Smooth muscle cell (in vitro differentiated cells): ENCODE data around the gene FHIT. TPM values are rescaled to one million over a fixed set of nuclear protein-coding genes. Genes with fewer than 3 reads are reported as not detected.

ENCODE experiments used
- DNase-seq: peaks from one replicate; lab custom pipeline; 2025; ENCODE audit not compliant: unreplicated experiment; lab: John Stamatoyannopoulos, UW
- H2AFZ ChIP-seq: fragments of 200-600 bp; sonication (generic); 2 replicates; pipeline ENCODE4 v1.6.0; 2016; ENCODE audit warnings: antibody characterized with exemption, low read depth, mild to moderate bottlenecking
- H3F3A ChIP-seq: fragments of 200-600 bp; sonication (generic); 2 replicates; pipeline ENCODE4 v1.6.0; 2017; ENCODE audit warnings: antibody characterized with exemption, low read depth
- H3K27ac ChIP-seq: fragments of 200-600 bp; sonication (generic); 2 replicates; pipeline ENCODE4 v1.5.1; 2016; ENCODE audit warnings: low read depth, mild to moderate bottlenecking
- H3K27me3 ChIP-seq: fragments of 200-600 bp; sonication (generic); 2 replicates; pipeline ENCODE4 v1.6.1; 2016; ENCODE audit warnings: low read depth, mild to moderate bottlenecking
- H3K36me3 ChIP-seq: fragments of 200-600 bp; sonication (generic); 2 replicates; pipeline ENCODE4 v1.5.1; 2016; ENCODE audit warnings: low read depth
- H3K4me1 ChIP-seq: fragments of 200-600 bp; sonication (generic); 2 replicates; pipeline ENCODE4 v1.5.1; 2016; ENCODE audit warnings: low read depth
- H3K4me2 ChIP-seq: fragments of 200-600 bp; sonication (generic); 2 replicates; pipeline ENCODE4 v1.6.0; 2016; ENCODE audit warnings: mild to moderate bottlenecking
- H3K4me3 ChIP-seq: fragments of 200-600 bp; sonication (generic); 2 replicates; pipeline ENCODE4 v1.5.1; 2016; ENCODE audit warnings: mild to moderate bottlenecking
- H3K79me2 ChIP-seq: fragments of 200-600 bp; sonication (generic); 2 replicates; pipeline ENCODE4 v1.6.0; 2016; ENCODE audit warnings: low read depth, mild to moderate bottlenecking
- H3K9ac ChIP-seq: fragments of 200-600 bp; sonication (generic); 2 replicates; pipeline ENCODE4 v1.6.0; 2016; ENCODE audit warnings: low read depth
- H3K9me3 ChIP-seq: fragments of 200-600 bp; sonication (generic); replicated peaks from 2 replicates; pipeline ENCODE4 v1.5.1; 2016; ENCODE audit warnings: low read depth
- H4K20me1 ChIP-seq: fragments of 200-600 bp; sonication (generic); 2 replicates; pipeline ENCODE4 v1.6.0; 2016; ENCODE audit warnings: low read depth
- WGBS: methylation state at CpG from one replicate; pipeline ENCODE4 v1.1.7; 2016; ENCODE audit warnings: low lambda C conversion rate; 5-methylcytosine and 5-hydroxymethylcytosine counted together
- polyA plus RNA-seq: library from polyadenylated mRNA; unstranded; fragments of >200 nt; fragmentation: Nextera tagmentation; extraction: Ambion mirVana; gene quantifications from 2 replicates; pipeline ENCODE4 v1.2.1, GENCODE V29; 2016
- total RNA-seq: library from RNA; depleted of rRNA; stranded (reverse); fragments of >200 nt; gene quantifications from 2 replicates; pipeline ENCODE4 v1.2.3, GENCODE V29; 2014
- TF ChIP-seq, protein P1 (sequence below): fragments of 200-600 bp; sonication (generic); IDR thresholded peaks from 2 replicates; pipeline ENCODE4 v1.5.1; 2017; ENCODE audit warnings: borderline replicate concordance, mild to moderate bottlenecking, antibody characterized with exemption; ENCODE audit not compliant: insufficient read depth, poor library complexity, severe bottlenecking

FHIT gene
- total and polyA plus RNA-seq, 2 experiments from 2014 or later, result 5.9 to 6.7 TPM

DNA sequence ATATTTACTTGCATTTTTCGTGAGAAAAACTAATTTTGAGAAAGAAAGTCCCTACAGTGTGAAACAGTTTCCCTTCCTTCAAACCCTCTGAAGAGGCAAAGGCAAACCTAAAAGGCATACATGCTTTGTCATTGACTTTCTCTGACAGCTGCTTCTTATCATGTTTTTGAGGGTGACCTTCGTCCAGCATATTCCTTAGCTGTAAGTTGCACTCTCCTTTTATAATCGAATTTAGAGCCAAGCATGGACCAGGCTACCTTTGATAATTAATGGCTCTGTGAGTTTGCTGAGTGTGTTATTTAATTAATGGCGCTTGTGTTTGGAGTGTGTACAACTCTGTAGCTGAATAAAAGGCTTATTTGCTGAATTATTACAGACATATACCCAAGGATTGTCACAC is 1517.2 kb downstream of the FHIT start:
- 86% methylated on average over 4 of the region's 4 CpGs for WGBS
- Histone ChIP-seq H3K36me3 (no peaks in the 10 kb centered on the region), H3K9me3 (no peaks in the 10 kb centered on the region), H3K27ac (no peak overlapping the region), H3K79me2 (no peaks in the 10 kb centered on the region), H4K20me1 (no peaks in the 10 kb centered on the region), H3K4me1 (no peaks in the 10 kb centered on the region), H3F3A (no peaks in the 10 kb centered on the region), H3K27me3 (no peaks in the 10 kb centered on the region), H2AFZ (no peak overlapping the region), H3K9ac (no peak overlapping the region), H3K4me3 (no peak overlapping the region), H3K4me2 (peak overlapping the region; percentile 66)
- TF ChIP-seq, protein P1, sequence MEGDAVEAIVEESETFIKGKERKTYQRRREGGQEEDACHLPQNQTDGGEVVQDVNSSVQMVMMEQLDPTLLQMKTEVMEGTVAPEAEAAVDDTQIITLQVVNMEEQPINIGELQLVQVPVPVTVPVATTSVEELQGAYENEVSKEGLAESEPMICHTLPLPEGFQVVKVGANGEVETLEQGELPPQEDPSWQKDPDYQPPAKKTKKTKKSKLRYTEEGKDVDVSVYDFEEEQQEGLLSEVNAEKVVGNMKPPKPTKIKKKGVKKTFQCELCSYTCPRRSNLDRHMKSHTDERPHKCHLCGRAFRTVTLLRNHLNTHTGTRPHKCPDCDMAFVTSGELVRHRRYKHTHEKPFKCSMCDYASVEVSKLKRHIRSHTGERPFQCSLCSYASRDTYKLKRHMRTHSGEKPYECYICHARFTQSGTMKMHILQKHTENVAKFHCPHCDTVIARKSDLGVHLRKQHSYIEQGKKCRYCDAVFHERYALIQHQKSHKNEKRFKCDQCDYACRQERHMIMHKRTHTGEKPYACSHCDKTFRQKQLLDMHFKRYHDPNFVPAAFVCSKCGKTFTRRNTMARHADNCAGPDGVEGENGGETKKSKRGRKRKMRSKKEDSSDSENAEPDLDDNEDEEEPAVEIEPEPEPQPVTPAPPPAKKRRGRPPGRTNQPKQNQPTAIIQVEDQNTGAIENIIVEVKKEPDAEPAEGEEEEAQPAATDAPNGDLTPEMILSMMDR, result no peak
- DNase-seq, result no peak

DNA sequence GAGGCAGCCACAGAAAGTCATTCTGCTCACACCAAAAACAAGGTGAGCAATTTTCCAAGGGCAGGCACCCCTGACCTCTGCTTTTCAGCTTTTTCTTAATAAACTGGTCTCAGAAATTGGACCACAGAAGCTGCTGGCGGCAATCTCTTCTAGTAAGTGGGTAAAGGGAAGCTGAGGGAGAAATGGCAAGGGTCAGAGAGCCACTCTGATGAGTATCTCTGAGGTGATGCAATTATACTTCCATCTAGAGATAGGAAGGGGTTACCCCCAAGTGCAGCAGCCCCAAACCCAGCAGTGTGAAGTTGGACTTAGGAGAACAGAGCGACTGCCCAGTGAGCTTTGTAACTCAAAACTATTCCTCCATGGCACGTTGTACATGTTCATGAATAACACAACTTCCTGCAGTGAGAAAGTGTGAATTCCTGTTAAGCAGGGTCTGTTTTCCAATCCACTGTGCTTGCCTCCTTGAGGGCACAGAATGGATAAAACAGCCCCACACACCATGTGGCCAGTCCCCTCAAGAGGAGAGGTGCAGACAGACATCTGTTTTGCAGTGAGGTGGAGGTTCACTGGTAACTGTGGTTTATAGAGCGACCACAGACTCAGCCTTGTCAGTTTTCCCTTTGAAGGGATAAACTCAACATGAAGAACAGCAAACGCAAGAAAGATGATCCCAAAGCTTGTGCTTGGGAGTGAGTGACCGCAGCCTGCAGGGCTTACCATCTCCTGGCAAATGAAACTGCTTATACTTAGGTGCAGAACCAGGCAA is 1518.0 kb downstream of the FHIT start:
- no peak overlapping the region for H3K27ac ChIP-seq
- H3K4me1 ChIP-seq, result no peaks in the 10 kb centered on the region
- no peaks in the 10 kb centered on the region for H4K20me1 ChIP-seq
- H3K4me2 ChIP-seq, result peak overlapping the region; percentile 66
- H3K9me3 ChIP-seq, result no peaks in the 10 kb centered on the region
- no peak overlapping the region for H2AFZ ChIP-seq
- H3K27me3 ChIP-seq, result no peaks in the 10 kb centered on the region
- TF ChIP-seq, protein P1, result no peak
- H3K36me3 ChIP-seq, result no peaks in the 10 kb centered on the region
- no peak overlapping the region for H3K4me3 ChIP-seq
- 48% methylated on average over 6 of the region's 6 CpGs for WGBS
- DNase-seq, result no peak
- H3F3A ChIP-seq, result no peaks in the 10 kb centered on the region
- no peaks in the 10 kb centered on the region for H3K79me2 ChIP-seq
- no peak overlapping the region for H3K9ac ChIP-seq

DNA sequence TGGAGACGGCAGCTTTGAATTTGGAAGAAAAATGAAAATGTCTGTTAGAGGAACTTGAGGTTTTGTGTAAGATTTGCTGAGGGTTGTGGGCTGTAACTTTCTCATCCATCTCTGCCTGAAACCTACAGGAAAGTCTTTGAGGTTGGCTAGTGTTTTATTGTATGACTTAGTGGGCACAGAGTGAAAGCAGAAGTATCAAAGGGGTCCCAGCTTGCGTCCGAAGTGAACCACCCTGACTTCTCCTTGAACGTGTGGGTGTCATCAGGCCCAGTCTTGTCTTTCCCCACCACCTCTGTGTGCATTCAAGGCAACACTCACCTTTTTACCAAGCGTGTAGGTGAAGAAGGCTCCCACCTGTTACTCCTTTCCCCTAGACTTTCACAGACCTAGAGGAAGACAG is 1519.3 kb downstream of the FHIT start:
- no peaks in the 10 kb centered on the region for H4K20me1 ChIP-seq
- no peak overlapping the region for H3K9ac ChIP-seq
- H3K4me2 ChIP-seq, result no peak overlapping the region
- no peaks in the 10 kb centered on the region for H3K27me3 ChIP-seq
- H3K79me2 ChIP-seq, result no peaks in the 10 kb centered on the region
- no peaks in the 10 kb centered on the region for H3K36me3 ChIP-seq
- no peaks in the 10 kb centered on the region for H3K9me3 ChIP-seq
- DNase-seq, result no peak
- no peaks in the 10 kb centered on the region for H3K4me1 ChIP-seq
- WGBS, result 80% methylated on average over 5 of the region's 5 CpGs
- TF ChIP-seq, protein P1, result no peak
- no peak overlapping the region for H3K4me3 ChIP-seq
- no peak overlapping the region for H2AFZ ChIP-seq
- H3F3A ChIP-seq, result no peaks in the 10 kb centered on the region
- no peak overlapping the region for H3K27ac ChIP-seq

GRCh38 chr3:59730591-59730990 is 1520.7 kb downstream of the FHIT start:
- Histone ChIP-seq H3K4me3 (no peak overlapping the region), H3K79me2 (no peaks in the 10 kb centered on the region), H3K36me3 (no peaks in the 10 kb centered on the region), H3K4me2 (no peak overlapping the region), H3F3A (no peaks in the 10 kb centered on the region), H3K9me3 (no peaks in the 10 kb centered on the region), H3K27me3 (no peaks in the 10 kb centered on the region), H3K27ac (no peak overlapping the region), H2AFZ (no peak overlapping the region), H3K9ac (no peak overlapping the region), H4K20me1 (no peaks in the 10 kb centered on the region), H3K4me1 (no peaks in the 10 kb centered on the region)
- TF ChIP-seq, protein P1, result no peak
- 88% methylated on average over 4 of the region's 4 CpGs for WGBS
- no peak for DNase-seq
